Mesendoderm (in vitro differentiated cells): ENCODE results near the gene PHKA1. TPM values are rescaled to one million over a fixed set of nuclear protein-coding genes. Genes with fewer than 3 reads are reported as not detected.

Experiments
- DNase-seq: peaks from one replicate; pipeline ENCODE4 v3.0.0; 2013
- H2AK5ac ChIP-seq: 2 replicates; pipeline ENCODE4 v1.6.1; 2013; ENCODE audit warnings: low read length, inconsistent platforms
- H2BK120ac ChIP-seq: 2 replicates; pipeline ENCODE4 v1.6.1; 2013; ENCODE audit warnings: low read depth, mild to moderate bottlenecking, low read length, moderate library complexity, mixed read lengths
- H2BK15ac ChIP-seq: replicated peaks from 2 replicates; pipeline ENCODE4 v1.6.1; 2013; ENCODE audit warnings: low read depth, mild to moderate bottlenecking, moderate library complexity
- H2BK5ac ChIP-seq: 2 replicates; pipeline ENCODE4 v1.6.1; 2013; ENCODE audit warnings: low read length, inconsistent platforms
- H3K18ac ChIP-seq: 2 replicates; pipeline ENCODE4 v1.6.1; 2013; ENCODE audit warnings: mild to moderate bottlenecking, low read length, mixed read lengths
- H3K23ac ChIP-seq: one replicate; pipeline ENCODE4 v1.6.1; 2013; ENCODE audit warnings: low read length
- H3K27ac ChIP-seq: 2 replicates; pipeline ENCODE4 v1.5.1; 2013; ENCODE audit warnings: low read depth, mild to moderate bottlenecking, inconsistent platforms, low read length, moderate library complexity
- H3K27me3 ChIP-seq: 2 replicates; pipeline ENCODE4 v1.6.1; 2013; ENCODE audit warnings: low read length, control low read depth, mild to moderate bottlenecking, inconsistent platforms; ENCODE audit not compliant: insufficient read depth, poor library complexity
- H3K36me3 ChIP-seq: 2 replicates; pipeline ENCODE4 v1.6.1; 2013; ENCODE audit warnings: low read length, inconsistent platforms; ENCODE audit not compliant: control insufficient read depth, insufficient read depth
- H3K4ac ChIP-seq: one replicate; pipeline ENCODE4 v1.6.1; 2013; ENCODE audit warnings: low read depth, mild to moderate bottlenecking, low read length, moderate library complexity
- H3K4me1 ChIP-seq: 2 replicates; pipeline ENCODE4 v1.6.1; 2013; ENCODE audit warnings: low read depth, low read length, inconsistent platforms; ENCODE audit not compliant: control insufficient read depth
- H3K4me2 ChIP-seq: 2 replicates; pipeline ENCODE4 v1.6.1; 2013; ENCODE audit warnings: low read length
- H3K4me3 ChIP-seq: 2 replicates; pipeline ENCODE4 v1.5.1; 2013; ENCODE audit warnings: mild to moderate bottlenecking, low read length
- H3K56ac ChIP-seq: one replicate; pipeline ENCODE4 v1.6.1; 2013; ENCODE audit warnings: low read length
- H3K79me1 ChIP-seq: 2 replicates; pipeline ENCODE4 v1.6.1; 2013; ENCODE audit warnings: low read length, inconsistent platforms
- H3K79me2 ChIP-seq: 2 replicates; pipeline ENCODE4 v1.6.1; 2013; ENCODE audit warnings: mild to moderate bottlenecking, low read length; ENCODE audit not compliant: control insufficient read depth, insufficient read depth
- H3K9ac ChIP-seq: 2 replicates; pipeline ENCODE4 v1.6.1; 2013; ENCODE audit warnings: low read length, inconsistent platforms
- H4K5ac ChIP-seq: one replicate; pipeline ENCODE4 v1.6.1; 2013; ENCODE audit warnings: low read length
- H4K8ac ChIP-seq: one replicate; pipeline ENCODE4 v1.6.1; 2013; ENCODE audit warnings: low read depth, mild to moderate bottlenecking, control low read depth, low read length, moderate library complexity
- WGBS: extraction: QIAGEN DNeasy Blood & Tissue Kit; methylation state at CpG from one replicate; pipeline ENCODE4 v1.1.7; 2013; ENCODE audit warnings: low lambda C conversion rate, missing lambda C conversion rate; ENCODE audit not compliant: insufficient coverage; ENCODE audit errors: extremely low coverage; 5-methylcytosine and 5-hydroxymethylcytosine counted together
- small RNA-seq: library from polyadenylated mRNA; stranded (forward); fragments of <200 nt; extraction: miRNeasy Mini kit (QIAGEN cat#:217004); gene quantifications from one replicate; pipeline ENCODE3, GENCODE V24; 2013; ENCODE audit not compliant: insufficient read depth

PHKA1 gene

DNA sequence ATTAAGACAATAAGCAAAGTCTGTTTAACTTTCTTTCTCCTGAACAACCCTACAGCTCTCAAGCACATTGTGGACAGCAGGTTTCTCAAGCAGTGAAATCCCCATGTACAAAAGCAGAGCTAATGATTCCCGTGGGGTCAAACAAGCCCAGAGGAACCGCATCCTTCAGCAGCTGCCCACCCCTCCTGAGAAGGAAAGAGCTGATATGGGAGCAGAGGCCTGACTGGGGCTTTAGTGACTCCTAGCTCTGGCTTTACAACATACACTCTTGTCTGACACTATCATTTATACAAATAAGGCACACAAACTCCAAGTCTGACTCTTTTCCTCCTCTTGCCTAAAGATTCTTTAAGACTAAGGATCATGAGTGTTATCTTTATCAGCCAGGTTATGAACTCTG lies 174.3 kb downstream of the PHKA1 start:
- Histone ChIP-seq H2AK5ac (no peak overlapping the region), H3K4me1 (no peaks in the 10 kb centered on the region), H2BK5ac (no peak overlapping the region), H3K18ac (no peak overlapping the region), H2BK15ac (no peak overlapping the region), H2BK120ac (no peak overlapping the region), H3K23ac (no peak overlapping the region), H4K8ac (no peak overlapping the region), H3K27me3 (no peaks in the 10 kb centered on the region), H3K36me3 (no peaks in the 10 kb centered on the region), H3K79me2 (no peaks in the 10 kb centered on the region), H3K4me2 (no peak overlapping the region), H3K27ac (no peak overlapping the region), H3K79me1 (no peaks in the 10 kb centered on the region), H3K4ac (no peak overlapping the region), H3K9ac (no peak overlapping the region), H4K5ac (no peak overlapping the region), H3K4me3 (no peak overlapping the region), H3K56ac (no peak overlapping the region)
- DNase-seq, result peak; percentile 2
- no CpG with 5 or more reads among the region's 2 CpGs for WGBS

GRCh38 chrX:72536542-72536941 lies 177.6 kb downstream of the PHKA1 start:
- Histone ChIP-seq H4K5ac (no peak overlapping the region), H3K79me2 (no peaks in the 10 kb centered on the region), H3K56ac (no peak overlapping the region), H4K8ac (no peak overlapping the region), H3K23ac (no peak overlapping the region), H3K18ac (no peak overlapping the region), H3K4ac (no peak overlapping the region), H3K9ac (no peak overlapping the region), H2AK5ac (no peak overlapping the region), H3K27me3 (no peaks in the 10 kb centered on the region), H2BK120ac (no peak overlapping the region), H2BK5ac (no peak overlapping the region), H3K79me1 (no peaks in the 10 kb centered on the region), H2BK15ac (no peak overlapping the region), H3K4me2 (no peak overlapping the region), H3K27ac (no peak overlapping the region), H3K4me1 (no peaks in the 10 kb centered on the region), H3K4me3 (no peak overlapping the region), H3K36me3 (no peaks in the 10 kb centered on the region)
- no peak for DNase-seq
- no CpG with 5 or more reads among the region's 1 CpG for WGBS

GRCh38 chrX:72532366-72532765 lies 181.7 kb downstream of the PHKA1 start:
- Histone ChIP-seq H3K4me1 (no peaks in the 10 kb centered on the region), H3K4ac (no peak overlapping the region), H2BK15ac (no peak overlapping the region), H3K27me3 (no peaks in the 10 kb centered on the region), H3K36me3 (no peaks in the 10 kb centered on the region), H2AK5ac (no peak overlapping the region), H2BK5ac (no peak overlapping the region), H3K79me1 (no peaks in the 10 kb centered on the region), H3K9ac (no peak overlapping the region), H4K5ac (no peak overlapping the region), H3K4me3 (no peak overlapping the region), H3K27ac (no peak overlapping the region), H3K79me2 (no peaks in the 10 kb centered on the region), H4K8ac (no peak overlapping the region), H3K4me2 (no peak overlapping the region), H3K18ac (no peak overlapping the region), H3K23ac (no peak overlapping the region), H2BK120ac (no peak overlapping the region), H3K56ac (no peak overlapping the region)
- no peak for DNase-seq
- no CpG with 5 or more reads among the region's 3 CpGs for WGBS

Small RNA genes within 50 kb of the gene (small RNA-seq; reads per million reads assigned to genes)
- gene BX295541.1, result not detected
- gene RF00012, result not detected
- not detected for gene RNU1-112P
